Keratinocyte (primary cell): ENCODE data around the gene SATB2. TPM values are rescaled to one million over a fixed set of nuclear protein-coding genes. Genes with fewer than 3 reads are reported as not detected.

ENCODE experiments used
- DNase-seq: peaks from one replicate; pipeline ENCODE4 v3.0.0-alpha.2; 2011; ENCODE audit warnings: low read depth, missing footprints, low spot score
- FAIRE-seq: peaks from 2 replicates; lab custom pipeline; 2011; peaks lifted over from hg19 to GRCh38; lab: Jason Lieb, UNC
- H2AFZ ChIP-seq: 2 replicates; pipeline ENCODE4 v1.6.0; 2012; ENCODE audit warnings: low read length, control low read depth, inconsistent platforms; ENCODE audit not compliant: control insufficient read depth
- H3K27ac ChIP-seq: 2 replicates; pipeline ENCODE4 v1.5.1; 2011; ENCODE audit warnings: low read length; ENCODE audit not compliant: control insufficient read depth, insufficient read depth
- H3K27me3 ChIP-seq: 3 replicates; pipeline ENCODE4 v1.6.0; 2011; ENCODE audit warnings: low read length; ENCODE audit not compliant: control insufficient read depth, insufficient read depth; ENCODE audit errors: extremely low read depth
- H3K36me3 ChIP-seq, 2 experiments: 2 replicates in 1 of 2; 3 replicates in 1 of 2; pipeline ENCODE4 v1.5.1; 2011; ENCODE audit warnings: low read length in 2 of 2, mild to moderate bottlenecking in 1 of 2; ENCODE audit not compliant: control insufficient read depth in 2 of 2, insufficient read depth in 2 of 2; ENCODE audit errors: extremely low read depth in 1 of 2
- H3K4me1 ChIP-seq: 3 replicates; pipeline ENCODE4 v1.5.1; 2011; ENCODE audit warnings: low read length; ENCODE audit not compliant: control insufficient read depth, insufficient read depth; ENCODE audit errors: extremely low read depth
- H3K4me2 ChIP-seq: 3 replicates; pipeline ENCODE4 v1.6.0; 2011; ENCODE audit warnings: low read depth, low read length; ENCODE audit not compliant: control insufficient read depth, insufficient read depth; ENCODE audit errors: extremely low read depth
- H3K4me3 ChIP-seq, 3 experiments: fragments of 200-600 bp in 1 of 3; sonication (generic) in 1 of 3; 2 replicates in 2 of 3; 3 replicates in 1 of 3; pipeline ENCODE4 v1.5.1; 2011 to 2016; ENCODE audit warnings: low read length in 3 of 3, mild to moderate bottlenecking in 3 of 3, control low read depth in 2 of 3, inconsistent platforms in 1 of 3, low read depth in 1 of 3, mixed read lengths in 1 of 3, mixed run types in 1 of 3, moderate library complexity in 1 of 3; ENCODE audit not compliant: control insufficient read depth in 2 of 3, insufficient read depth in 2 of 3; ENCODE audit errors: extremely low read depth in 1 of 3
- H3K79me2 ChIP-seq: 2 replicates; pipeline ENCODE4 v1.6.0; 2012; ENCODE audit warnings: low read length; ENCODE audit not compliant: control insufficient read depth, insufficient read depth
- H3K9ac ChIP-seq: 3 replicates; pipeline ENCODE4 v1.6.0; 2011; ENCODE audit warnings: low read length; ENCODE audit not compliant: control insufficient read depth, insufficient read depth; ENCODE audit errors: extremely low read depth
- H3K9me1 ChIP-seq: 3 replicates; pipeline ENCODE4 v1.6.0; 2011; ENCODE audit warnings: low read length; ENCODE audit not compliant: control insufficient read depth, insufficient read depth; ENCODE audit errors: extremely low read depth
- H3K9me3 ChIP-seq: 2 replicates; pipeline ENCODE4 v1.5.1; 2012; ENCODE audit warnings: low read depth, low read length; ENCODE audit not compliant: control insufficient read depth
- H4K20me1 ChIP-seq: 3 replicates; pipeline ENCODE4 v1.6.0; 2011; ENCODE audit warnings: low read length; ENCODE audit not compliant: control insufficient read depth, insufficient read depth; ENCODE audit errors: extremely low read depth
- EZH2 ChIP-seq: IDR thresholded peaks from one replicate; pipeline ENCODE4 v1.6.1; 2012; ENCODE audit warnings: inconsistent platforms, mild to moderate bottlenecking, low read length, moderate library complexity
- dilution Hi-C: fragments of 300-500 bp; cut with MboI; formaldehyde crosslinking; loops from one replicate; pipeline ENCODE4 v1.7.0; 2020; ENCODE audit warnings: low sequenced_read_pairs; ENCODE audit not compliant: extremely low pct_ligation_motif_present
- polyA plus RNA-seq, 5 experiments: library from polyadenylated mRNA; depleted of rRNA in 3 of 5; stranded (reverse) in 3 of 5; stranded (forward) in 1 of 5; unstranded in 1 of 5; fragments of >200 nt; gene quantifications; 1 replicate in 1 of 5; 2 replicates in 3 of 5; 3 replicates in 1 of 5; pipeline versions ENCODE4 v1.2.1 to v1.2.3, GENCODE V29; 2011 to 2012; ENCODE audit warnings: missing spikeins in 2 of 5, low read depth in 1 of 5, low replicate concordance in 1 of 5
- TF ChIP-seq, protein P1 (sequence below), 3 experiments: IDR thresholded peaks in 1 of 3; conservative IDR thresholded peaks in 1 of 3; optimal IDR thresholded peaks in 1 of 3; 2 replicates in 2 of 3; 3 replicates in 1 of 3; pipeline versions ENCODE3 to v1.5.1; 2011; ENCODE audit warnings: low read length in 3 of 3, mild to moderate bottlenecking in 3 of 3, moderate library complexity in 2 of 3, control low read depth in 1 of 3, inconsistent platforms in 1 of 3; ENCODE audit not compliant: insufficient read depth in 2 of 3; ENCODE audit errors: extremely low read depth in 1 of 3

The SATB2 gene
- polyA plus RNA-seq, 1 donor (not counting 4 experiments of a cell fraction or from before 2014, with no cell fraction given): 1.4 TPM

DNA sequence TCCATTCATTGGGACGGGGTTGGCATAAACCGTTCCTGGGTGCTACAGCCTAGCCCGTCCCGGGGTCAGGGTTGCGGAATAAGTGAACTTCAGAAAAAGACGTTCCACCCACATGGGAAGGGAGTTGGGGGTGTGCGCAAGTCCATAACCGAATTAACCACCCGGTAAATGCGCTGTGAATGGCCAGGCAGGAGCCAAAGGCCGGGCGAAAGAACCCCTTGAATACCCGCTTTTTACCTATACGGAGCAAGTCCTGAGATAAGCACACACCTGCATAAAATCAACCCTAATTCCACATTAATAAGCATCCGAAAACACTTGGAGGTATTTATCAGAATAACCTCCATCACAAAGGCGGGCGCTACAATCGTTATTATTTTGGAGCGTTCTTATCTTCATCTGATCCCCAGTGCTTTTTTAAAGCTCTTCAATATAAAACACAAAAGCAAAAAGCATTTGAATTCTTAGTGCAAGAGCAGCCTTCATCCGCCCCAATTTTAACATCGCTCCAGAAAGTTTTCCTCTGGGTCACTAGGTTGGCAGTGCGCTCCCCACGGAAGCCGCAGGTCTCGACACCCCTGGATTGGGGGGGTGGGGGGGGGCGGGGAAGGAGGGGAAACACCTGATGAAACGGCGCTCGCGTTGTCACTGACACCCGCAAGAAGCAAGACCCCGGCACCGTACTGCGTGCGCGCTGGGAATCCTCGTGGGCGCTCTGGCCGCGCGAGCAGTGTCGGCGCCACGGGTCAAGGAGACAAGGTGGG, 1.2 kb downstream of the SATB2 start:
- no peak for DNase-seq
- H3K4me1 ChIP-seq: peaks cover 15% of the 10 kb centered on the region
- H3K9me1 ChIP-seq: no peaks in the 10 kb centered on the region
- no peak for FAIRE-seq
- H2AFZ ChIP-seq: peak overlapping the region; percentile 42
- no peaks in the 10 kb centered on the region for H3K36me3 ChIP-seq
- no peak overlapping the region for H3K27ac ChIP-seq
- H4K20me1 ChIP-seq: no peaks in the 10 kb centered on the region
- no peak overlapping the region for H3K9ac ChIP-seq
- peaks cover 48% of the 10 kb centered on the region for H3K27me3 ChIP-seq
- TF ChIP-seq, protein P1, sequence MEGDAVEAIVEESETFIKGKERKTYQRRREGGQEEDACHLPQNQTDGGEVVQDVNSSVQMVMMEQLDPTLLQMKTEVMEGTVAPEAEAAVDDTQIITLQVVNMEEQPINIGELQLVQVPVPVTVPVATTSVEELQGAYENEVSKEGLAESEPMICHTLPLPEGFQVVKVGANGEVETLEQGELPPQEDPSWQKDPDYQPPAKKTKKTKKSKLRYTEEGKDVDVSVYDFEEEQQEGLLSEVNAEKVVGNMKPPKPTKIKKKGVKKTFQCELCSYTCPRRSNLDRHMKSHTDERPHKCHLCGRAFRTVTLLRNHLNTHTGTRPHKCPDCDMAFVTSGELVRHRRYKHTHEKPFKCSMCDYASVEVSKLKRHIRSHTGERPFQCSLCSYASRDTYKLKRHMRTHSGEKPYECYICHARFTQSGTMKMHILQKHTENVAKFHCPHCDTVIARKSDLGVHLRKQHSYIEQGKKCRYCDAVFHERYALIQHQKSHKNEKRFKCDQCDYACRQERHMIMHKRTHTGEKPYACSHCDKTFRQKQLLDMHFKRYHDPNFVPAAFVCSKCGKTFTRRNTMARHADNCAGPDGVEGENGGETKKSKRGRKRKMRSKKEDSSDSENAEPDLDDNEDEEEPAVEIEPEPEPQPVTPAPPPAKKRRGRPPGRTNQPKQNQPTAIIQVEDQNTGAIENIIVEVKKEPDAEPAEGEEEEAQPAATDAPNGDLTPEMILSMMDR (optimal IDR thresholded peaks at IDR 0.05 in 1 of 3, IDR thresholded peaks at IDR 0.05 in 1 of 3, conservative IDR thresholded peaks at IDR 0.05 in 1 of 3; ENCODE audit: extremely low read depth in 1 of 3, insufficient read depth in 2 of 3, low read length in 3 of 3): no peak
- peak; percentile 87 for TF ChIP-seq EZH2
- H3K9me3 ChIP-seq: no peaks in the 10 kb centered on the region
- dilution Hi-C loops: no loop called here
- H3K79me2 ChIP-seq: no peaks in the 10 kb centered on the region
- peak overlapping the region; percentile 78 for H3K4me2 ChIP-seq
- H3K4me3 ChIP-seq: peak overlapping the region; percentile 57 to 84 (median 84)

DNA sequence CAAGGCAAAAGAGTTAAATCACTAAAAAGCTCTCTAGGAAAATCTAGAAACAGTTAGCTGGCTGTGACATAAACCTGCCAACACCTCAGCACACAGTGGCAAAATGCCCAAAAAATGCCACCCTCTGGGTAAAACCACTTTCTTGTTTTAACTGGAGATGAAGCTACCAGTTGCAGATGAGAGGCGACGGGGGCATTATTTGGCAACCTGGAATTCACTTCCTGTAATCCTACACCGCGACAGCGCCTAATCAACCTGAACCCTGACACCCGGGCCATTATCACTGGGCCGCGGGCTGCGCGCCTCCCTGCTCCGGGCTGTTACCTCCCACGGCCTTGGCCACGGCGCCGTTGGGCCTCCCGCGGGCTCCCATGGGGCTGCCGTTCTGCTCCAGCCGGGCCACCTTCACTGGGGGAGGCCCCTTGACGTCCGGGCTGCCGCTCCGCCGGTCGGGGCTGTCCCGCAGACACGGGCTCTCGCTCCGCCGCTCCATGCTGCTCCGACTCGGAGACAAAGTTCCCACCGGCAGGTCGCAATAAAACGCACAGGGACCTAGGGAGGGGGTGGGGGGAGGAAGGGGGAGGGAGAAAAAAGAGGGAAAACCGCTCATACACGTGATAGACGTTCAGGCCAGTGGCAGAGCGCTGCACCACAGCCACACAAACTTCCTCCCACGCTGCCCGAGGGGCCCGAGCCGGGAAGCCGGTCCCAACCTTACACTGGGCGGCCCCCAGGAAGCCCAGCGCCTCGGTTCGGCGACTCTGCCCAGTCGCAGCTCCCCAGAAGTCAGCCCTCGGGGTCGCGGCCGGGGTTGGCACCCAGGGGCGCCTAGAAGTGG, 2.0 kb downstream of the SATB2 start:
- no peak for TF ChIP-seq EZH2
- TF ChIP-seq, protein P1 (optimal IDR thresholded peaks at IDR 0.05 in 1 of 3, IDR thresholded peaks at IDR 0.05 in 1 of 3, conservative IDR thresholded peaks at IDR 0.05 in 1 of 3; ENCODE audit: extremely low read depth in 1 of 3, insufficient read depth in 2 of 3, low read length in 3 of 3): no peak
- Histone ChIP-seq H2AFZ (peak overlapping the region; percentile 56), H3K9me3 (no peaks in the 10 kb centered on the region), H3K4me3 (peak overlapping the region; percentile 33 to 49 (median 33)), H3K9ac (no peak overlapping the region), H3K4me1 (peaks cover 15% of the 10 kb centered on the region), H3K27me3 (peaks cover 41% of the 10 kb centered on the region), H3K27ac (no peak overlapping the region), H3K36me3 (no peaks in the 10 kb centered on the region), H4K20me1 (no peaks in the 10 kb centered on the region), H3K79me2 (no peaks in the 10 kb centered on the region), H3K4me2 (peak overlapping the region; percentile 67), H3K9me1 (no peaks in the 10 kb centered on the region)
- dilution Hi-C loops: no loop called here
- DNase-seq (no peak), FAIRE-seq (no peak)
